CD14-positive monocyte (primary cell): ENCODE measurements around the gene ACVR1B. TPM values are rescaled to one million over a fixed set of nuclear protein-coding genes. Genes with fewer than 3 reads are reported as not detected.

Experiments
- DNase-seq, 3 donors: peaks; one replicate each; pipeline ENCODE4 v3.0.0-alpha.2; 2011 to 2022
- H2AFZ ChIP-seq: 2 replicates; pipeline ENCODE4 v1.6.0; 2012; ENCODE audit warnings: mild to moderate bottlenecking, low read depth, low read length, inconsistent platforms; ENCODE audit not compliant: insufficient read depth, poor library complexity, severe bottlenecking
- H3K27ac ChIP-seq, 2 donors: 1 replicate in 1 of 2; 2 replicates in 1 of 2; pipeline ENCODE4 v1.5.1; 2012 to 2013; ENCODE audit warnings: low read length in 2 of 2, control low read depth in 1 of 2, inconsistent platforms in 1 of 2, low read depth in 1 of 2, mild to moderate bottlenecking in 1 of 2
- H3K27me3 ChIP-seq, 2 donors: one replicate each; pipeline versions ENCODE4 v1.6.0 to v1.6.1; 2011 to 2013; ENCODE audit warnings: low read length in 2 of 2; ENCODE audit not compliant: control insufficient read depth in 2 of 2, insufficient read depth in 2 of 2
- H3K36me3 ChIP-seq, 2 donors: replicated peaks in 1 of 2; 1 replicate in 1 of 2; 2 replicates in 1 of 2; pipeline versions ENCODE4 v1.5.1 to v1.6.1; 2012 to 2013; ENCODE audit warnings: low read length in 2 of 2, control low read depth in 1 of 2, inconsistent platforms in 1 of 2, mild to moderate bottlenecking in 1 of 2; ENCODE audit not compliant: insufficient read depth in 2 of 2, control insufficient read depth in 1 of 2
- H3K4me1 ChIP-seq, 2 donors: 1 replicate in 1 of 2; 2 replicates in 1 of 2; pipeline versions ENCODE4 v1.5.1 to v1.6.1; 2012 to 2013; ENCODE audit warnings: low read length in 2 of 2, control low read depth in 1 of 2, inconsistent platforms in 1 of 2, mild to moderate bottlenecking in 1 of 2, moderate library complexity in 1 of 2; ENCODE audit not compliant: insufficient read depth in 2 of 2, control insufficient read depth in 1 of 2
- H3K4me2 ChIP-seq: replicated peaks from 2 replicates; pipeline ENCODE3; 2012; ENCODE audit warnings: low read length, moderate library complexity, mild to moderate bottlenecking; ENCODE audit not compliant: poor library complexity, severe bottlenecking; ENCODE audit errors: extremely low read depth
- H3K4me3 ChIP-seq, 3 experiments: fragments of 200-600 bp in 1 of 3; sonication (generic) in 1 of 3; replicated peaks in 1 of 3; 1 replicate in 2 of 3; 2 replicates in 1 of 3; pipeline ENCODE4 v1.5.1; 2011 to 2013; ENCODE audit warnings: low read length in 3 of 3, mild to moderate bottlenecking in 3 of 3, control low read depth in 2 of 3, low read depth in 2 of 3, inconsistent platforms in 1 of 3, moderate library complexity in 1 of 3
- H3K79me2 ChIP-seq: 2 replicates; pipeline ENCODE4 v1.6.0; 2012; ENCODE audit warnings: mild to moderate bottlenecking, control low read depth, inconsistent platforms, low read length, moderate library complexity; ENCODE audit not compliant: insufficient read depth
- H3K9ac ChIP-seq: 2 replicates; pipeline ENCODE4 v1.6.0; 2017; ENCODE audit warnings: low read length, mild to moderate bottlenecking; ENCODE audit not compliant: insufficient read depth, poor library complexity, severe bottlenecking
- H3K9me3 ChIP-seq, 2 donors: replicated peaks in 1 of 2; 1 replicate in 1 of 2; 2 replicates in 1 of 2; pipeline versions ENCODE4 v1.5.1 to v1.6.1; 2012 to 2013; ENCODE audit warnings: low read length in 2 of 2, control low read depth in 1 of 2; ENCODE audit not compliant: control insufficient read depth in 1 of 2, insufficient read depth in 1 of 2
- H4K20me1 ChIP-seq: 2 replicates; pipeline ENCODE4 v1.6.0; 2012; ENCODE audit warnings: mild to moderate bottlenecking, low read length, control low read depth, moderate library complexity; ENCODE audit not compliant: insufficient read depth
- H3K27ac Mint-ChIP-seq, 7 donors: one replicate each; pipeline ENCODE4 v1.8.0; 2020; ENCODE audit warnings: mild to moderate bottlenecking in 7 of 7, mixed read lengths in 7 of 7, moderate library complexity in 6 of 7, inconsistent platforms in 2 of 7
- H3K27me3 Mint-ChIP-seq, 3 donors: one replicate each; pipeline ENCODE4 v1.8.0; 2021 to 2022; ENCODE audit warnings: low read depth in 3 of 3, mild to moderate bottlenecking in 3 of 3, mixed read lengths in 3 of 3, moderate library complexity in 3 of 3, inconsistent platforms in 1 of 3
- H3K36me3 Mint-ChIP-seq, 2 donors: one replicate each; pipeline ENCODE4 v1.8.0; 2020; ENCODE audit warnings: mixed read lengths in 2 of 2, inconsistent platforms in 1 of 2, mild to moderate bottlenecking in 1 of 2
- H3K4me1 Mint-ChIP-seq: one replicate; pipeline ENCODE4 v1.8.0; 2020; ENCODE audit warnings: mild to moderate bottlenecking, mixed read lengths
- H3K4me3 Mint-ChIP-seq, 2 donors: one replicate each; pipeline ENCODE4 v1.8.0; 2020; ENCODE audit warnings: mild to moderate bottlenecking in 2 of 2, mixed read lengths in 2 of 2, moderate library complexity in 1 of 2
- H3K9me3 Mint-ChIP-seq, 7 donors: one replicate each; pipeline ENCODE4 v1.8.0; 2020 to 2022; ENCODE audit warnings: mixed read lengths in 7 of 7, mild to moderate bottlenecking in 6 of 7, moderate library complexity in 6 of 7, inconsistent platforms in 2 of 7
- WGBS: methylation state at CpG from one replicate; pipeline ENCODE4 v1.1.5; 2013; ENCODE audit warnings: missing lambda C conversion rate; ENCODE audit not compliant: insufficient coverage; 5-methylcytosine and 5-hydroxymethylcytosine counted together
- intact Hi-C, 2 donors: fragments of 100-400 bp; cut with micrococcal nuclease; formaldehyde crosslinking; loops; one replicate each; pipeline versions ENCODE4 v1.15.0 to v1.15.1; 2023
- polyA plus RNA-seq, 3 donors: library from polyadenylated mRNA; depleted of rRNA in 1 of 3; unstranded in 2 of 3; stranded (reverse) in 1 of 3; fragments of 300-500 nt in 2 of 3; fragments of >200 nt in 1 of 3; fragmentation: Illumina TruSeq in 2 of 3; gene quantifications; 1 replicate in 2 of 3; 2 replicates in 1 of 3; pipeline ENCODE4 v1.2.3, GENCODE V29; 2012 to 2021
- TF ChIP-seq, protein P1 (sequence below): fragments of 200-600 bp; IDR thresholded peaks from one replicate; pipeline ENCODE4 v1.8.0; 2022; ENCODE audit warnings: antibody characterized with exemption, mild to moderate bottlenecking

ACVR1B gene
- polyA plus RNA-seq, 3 donors, result 1.8 to 18.5 (median 3.9) TPM

DNA sequence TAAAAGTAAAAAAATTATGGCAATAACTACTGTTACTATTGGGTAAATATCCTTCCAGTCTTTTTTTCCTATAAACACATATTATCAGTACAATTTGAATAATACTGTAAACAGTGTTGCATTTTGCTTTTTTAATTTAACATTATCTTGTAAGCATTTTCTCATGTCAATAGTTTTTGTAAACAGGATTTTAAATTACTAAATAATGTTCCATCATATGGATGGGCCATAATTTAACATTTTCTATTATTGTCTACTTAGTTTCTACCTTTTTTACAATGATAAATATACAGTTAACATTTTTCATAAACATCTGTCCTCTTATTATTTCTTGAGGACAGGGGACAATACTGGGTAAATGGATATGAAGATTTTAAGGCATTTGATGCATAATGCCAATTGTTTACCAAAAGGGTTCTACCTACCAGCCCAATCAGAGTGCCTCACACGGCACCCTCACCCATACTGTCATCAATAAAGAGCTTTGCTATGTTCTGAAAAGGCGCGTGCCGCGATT, 759 bp upstream of the ACVR1B start:
- intact Hi-C loops, result no loop called here
- no peaks in the 10 kb centered on the region for H3K9me3 ChIP-seq
- peak overlapping the region; percentile 92 for H3K4me2 ChIP-seq
- WGBS, result 0% methylated on average over 5 of the region's 5 CpGs
- peaks cover 6% of the 10 kb centered on the region for H4K20me1 ChIP-seq
- TF ChIP-seq, protein P1, sequence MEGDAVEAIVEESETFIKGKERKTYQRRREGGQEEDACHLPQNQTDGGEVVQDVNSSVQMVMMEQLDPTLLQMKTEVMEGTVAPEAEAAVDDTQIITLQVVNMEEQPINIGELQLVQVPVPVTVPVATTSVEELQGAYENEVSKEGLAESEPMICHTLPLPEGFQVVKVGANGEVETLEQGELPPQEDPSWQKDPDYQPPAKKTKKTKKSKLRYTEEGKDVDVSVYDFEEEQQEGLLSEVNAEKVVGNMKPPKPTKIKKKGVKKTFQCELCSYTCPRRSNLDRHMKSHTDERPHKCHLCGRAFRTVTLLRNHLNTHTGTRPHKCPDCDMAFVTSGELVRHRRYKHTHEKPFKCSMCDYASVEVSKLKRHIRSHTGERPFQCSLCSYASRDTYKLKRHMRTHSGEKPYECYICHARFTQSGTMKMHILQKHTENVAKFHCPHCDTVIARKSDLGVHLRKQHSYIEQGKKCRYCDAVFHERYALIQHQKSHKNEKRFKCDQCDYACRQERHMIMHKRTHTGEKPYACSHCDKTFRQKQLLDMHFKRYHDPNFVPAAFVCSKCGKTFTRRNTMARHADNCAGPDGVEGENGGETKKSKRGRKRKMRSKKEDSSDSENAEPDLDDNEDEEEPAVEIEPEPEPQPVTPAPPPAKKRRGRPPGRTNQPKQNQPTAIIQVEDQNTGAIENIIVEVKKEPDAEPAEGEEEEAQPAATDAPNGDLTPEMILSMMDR, result no peak
- H3K27ac Mint-ChIP-seq, result peak overlapping the region; percentile 51 to 88 (median 66)
- H3K79me2 ChIP-seq, result peaks cover 42% of the 10 kb centered on the region
- peaks cover 0 to 12% of the 10 kb centered on the region in 2 donors for H3K36me3 Mint-ChIP-seq
- H3K27me3 ChIP-seq, result peaks cover 3 to 10% of the 10 kb centered on the region in 2 donors
- peaks cover 38% of the 10 kb centered on the region for H3K4me1 Mint-ChIP-seq
- peaks cover 0 to 4% (median 2%) of the 10 kb centered on the region in 7 donors for H3K9me3 Mint-ChIP-seq
- no peak overlapping the region for H3K27ac ChIP-seq
- no peak for DNase-seq
- H3K27me3 Mint-ChIP-seq, result peaks cover 4 to 9% (median 8%) of the 10 kb centered on the region in 3 donors
- no peaks in the 10 kb centered on the region for H3K36me3 ChIP-seq
- peak overlapping the region; percentile 91 for H2AFZ ChIP-seq
- peak overlapping the region; percentile 48 to 80 (median 78) for H3K4me3 ChIP-seq
- H3K4me3 Mint-ChIP-seq, result peak overlapping the region; percentile 88 to 97
- H3K4me1 ChIP-seq, result peaks cover 33 to 40% of the 10 kb centered on the region in 2 donors
- peak overlapping the region; percentile 67 for H3K9ac ChIP-seq

- peaks cover 7 to 16% of the 10 kb centered on the region in 2 donors for H3K36me3 Mint-ChIP-seq
- H3K4me3 Mint-ChIP-seq, result peak overlapping the region; percentile 91 to 96
- DNase-seq, result peak in 2 of 3 donors; percentile 32 to 59
- H3K4me2 ChIP-seq, result peak overlapping the region; percentile 78
- peaks cover 15% of the 10 kb centered on the region for H4K20me1 ChIP-seq
- peaks cover 43% of the 10 kb centered on the region for H3K4me1 Mint-ChIP-seq
- peak overlapping the region; percentile 73 for H2AFZ ChIP-seq
- H3K79me2 ChIP-seq, result peaks cover 55% of the 10 kb centered on the region
- H3K27ac Mint-ChIP-seq, result peak overlapping the region; percentile 73 to 94 (median 90)
- peaks cover 0 to 6% (median 2%) of the 10 kb centered on the region in 7 donors for H3K9me3 Mint-ChIP-seq
- H3K9ac ChIP-seq, result peak overlapping the region; percentile 97
- WGBS, result under 1% methylated on average over 24 of the region's 50 CpGs
- H3K9me3 ChIP-seq, result peaks cover 0 to 4% of the 10 kb centered on the region in 2 donors
- peak overlapping the region; percentile 59 to 96 (median 72) for H3K4me3 ChIP-seq
- H3K36me3 ChIP-seq, result no peaks in the 10 kb centered on the region
- TF ChIP-seq, protein P1, result no peak
- peak overlapping the region; percentile 63 to 91 for H3K27ac ChIP-seq
- H3K27me3 Mint-ChIP-seq, result peaks cover 4 to 9% (median 8%) of the 10 kb centered on the region in 3 donors
- intact Hi-C loops, result no loop called here
- H3K27me3 ChIP-seq, result peaks cover 3 to 10% of the 10 kb centered on the region in 2 donors
- H3K4me1 ChIP-seq, result peaks cover 37 to 47% of the 10 kb centered on the region in 2 donors
Observed at GRCh38 chr12:51951843-51952722, 584 bp downstream of the ACVR1B start.
